ENCODE data around the gene MDFIC.

The MDFIC gene

GRCh38 chr7:115044224-115044623 is 122.3 kb downstream of the MDFIC start:
- H3K4me3 ChIP-seq (ENCODE audit: control insufficient read depth, low read depth, low read length): no peak overlapping the region
- TF ChIP-seq CTCF (conservative IDR thresholded peaks at IDR 0.05; ENCODE audit: control insufficient read depth, insufficient read depth, low read depth, low read length): no peak
- no peak for DNase-seq (ENCODE audit: low read depth)

- DNase-seq (ENCODE audit: low read depth): peak; percentile 63
- TF ChIP-seq CTCF (conservative IDR thresholded peaks at IDR 0.05; ENCODE audit: control insufficient read depth, insufficient read depth, low read depth, low read length): no peak
Measured at GRCh38 chr7:115047958-115048720, 126.2 kb downstream of the MDFIC start.

GRCh38 chr7:115052706-115053105 is 130.8 kb downstream of the MDFIC start:
- no peak overlapping the region for H3K4me3 ChIP-seq (ENCODE audit: control insufficient read depth, low read depth, low read length)
- DNase-seq (ENCODE audit: low read depth): no peak
- no peak for TF ChIP-seq CTCF (conservative IDR thresholded peaks at IDR 0.05; ENCODE audit: control insufficient read depth, insufficient read depth, low read depth, low read length)

More at GRCh38 chr7:115047958-115048720, 126.2 kb downstream of the MDFIC start:
- no peak overlapping the region for H3K4me3 ChIP-seq (ENCODE audit: control insufficient read depth, low read depth, low read length)

GRCh38 chr7:115054478-115055065 is 132.7 kb downstream of the MDFIC start:
- no peak for DNase-seq (ENCODE audit: low read depth)
- no peak for TF ChIP-seq CTCF (conservative IDR thresholded peaks at IDR 0.05; ENCODE audit: control insufficient read depth, insufficient read depth, low read depth, low read length)
- H3K4me3 ChIP-seq (ENCODE audit: control insufficient read depth, low read depth, low read length): no peak overlapping the region

- DNase-seq (ENCODE audit: low read depth): no peak
- TF ChIP-seq CTCF (conservative IDR thresholded peaks at IDR 0.05; ENCODE audit: control insufficient read depth, insufficient read depth, low read depth, low read length): no peak
- no peak overlapping the region for H3K4me3 ChIP-seq (ENCODE audit: control insufficient read depth, low read depth, low read length)
Measured at GRCh38 chr7:115056019-115056418, 134.1 kb downstream of the MDFIC start.

- H3K4me3 ChIP-seq (ENCODE audit: control insufficient read depth, low read depth, low read length): no peak overlapping the region
- TF ChIP-seq CTCF (conservative IDR thresholded peaks at IDR 0.05; ENCODE audit: control insufficient read depth, insufficient read depth, low read depth, low read length): no peak
Measured at GRCh38 chr7:115058726-115059125, 136.8 kb downstream of the MDFIC start.

More at GRCh38 chr7:115058726-115059125, 136.8 kb downstream of the MDFIC start:
- no peak for DNase-seq (ENCODE audit: low read depth)
